ENCODE data around the gene ADARB2. TPM values are rescaled to one million over a fixed set of nuclear protein-coding genes. Genes with fewer than 3 reads are reported as not detected.
"Not testable (repeated sequence)": the region's sequence is repeated elsewhere in the genome, so short reads cannot be mapped to it uniquely, and the experiment has no call there.

The ADARB2 gene
- total RNA-seq, 1 donor from 2014 or later, result 0.11 TPM

- Histone ChIP-seq H3K27ac (replicated peaks) (no peak overlapping the region), H3K27me3 (ENCODE audit: low read depth) (peaks cover 95% of the 10 kb centered on the region), H3K4me3 (no peak overlapping the region), H3K9me3 (replicated peaks) (no peaks in the 10 kb centered on the region), H3K4me1 (no peaks in the 10 kb centered on the region), H3K36me3 (no peaks in the 10 kb centered on the region)
- TF ChIP-seq CTCF (IDR thresholded peaks at IDR 0.05; ENCODE audit: borderline replicate concordance), result no peak
- intact Hi-C loops (cut with micrococcal nuclease), result no loop called here
- no peak for DNase-seq
Observed at GRCh38 chr10:1358860-1359625, 378.3 kb downstream of the ADARB2 start.

GRCh38 chr10:1358147-1358546, 379.2 kb downstream of the ADARB2 start:
- no peak for DNase-seq
- H3K4me1 ChIP-seq, result no peaks in the 10 kb centered on the region
- intact Hi-C loops (cut with micrococcal nuclease), result no loop called here
- H3K27me3 ChIP-seq (ENCODE audit: low read depth), result peaks cover 92% of the 10 kb centered on the region
- H3K9me3 ChIP-seq (replicated peaks), result no peaks in the 10 kb centered on the region
- H3K36me3 ChIP-seq, result no peaks in the 10 kb centered on the region
- H3K27ac ChIP-seq (replicated peaks), result no peak overlapping the region
- H3K4me3 ChIP-seq, result no peak overlapping the region
- no peak for TF ChIP-seq CTCF (IDR thresholded peaks at IDR 0.05; ENCODE audit: borderline replicate concordance)

- Histone ChIP-seq H3K36me3 (no peaks in the 10 kb centered on the region), H3K27ac (replicated peaks) (no peak overlapping the region), H3K27me3 (ENCODE audit: low read depth) (peaks cover 77% of the 10 kb centered on the region), H3K4me3 (no peak overlapping the region), H3K9me3 (replicated peaks) (no peaks in the 10 kb centered on the region), H3K4me1 (no peaks in the 10 kb centered on the region)
- no peak for TF ChIP-seq CTCF (IDR thresholded peaks at IDR 0.05; ENCODE audit: borderline replicate concordance)
- intact Hi-C loops (cut with micrococcal nuclease), result no loop called here
- DNase-seq, result no peak
Observed at GRCh38 chr10:1356349-1356748, 381.0 kb downstream of the ADARB2 start.

- intact Hi-C loops (cut with micrococcal nuclease), result no loop called here
- H3K4me3 ChIP-seq, result no peak overlapping the region
- H3K9me3 ChIP-seq (replicated peaks), result no peaks in the 10 kb centered on the region
- peaks cover 71% of the 10 kb centered on the region for H3K27me3 ChIP-seq (ENCODE audit: low read depth)
- no peaks in the 10 kb centered on the region for H3K4me1 ChIP-seq
- H3K36me3 ChIP-seq, result no peaks in the 10 kb centered on the region
- no peak overlapping the region for H3K27ac ChIP-seq (replicated peaks)
- TF ChIP-seq CTCF (IDR thresholded peaks at IDR 0.05; ENCODE audit: borderline replicate concordance), result no peak
- no peak for DNase-seq
Observed at GRCh38 chr10:1354809-1355710, 382.3 kb downstream of the ADARB2 start.

- DNase-seq; H3K9me3 ChIP-seq (replicated peaks); H3K4me1 ChIP-seq; H3K4me3 ChIP-seq; H3K27ac ChIP-seq (replicated peaks); H3K36me3 ChIP-seq; intact Hi-C loops (cut with micrococcal nuclease): not testable (repeated sequence)
- peaks cover 63% of the 10 kb centered on the region for H3K27me3 ChIP-seq (ENCODE audit: low read depth)
Observed at GRCh38 chr10:1352296-1352695, 385.0 kb downstream of the ADARB2 start.

GRCh38 chr10:1348773-1349050, 388.6 kb downstream of the ADARB2 start:
- Histone ChIP-seq H3K27ac (replicated peaks) (no peak overlapping the region), H3K27me3 (ENCODE audit: low read depth) (peaks cover 36% of the 10 kb centered on the region), H3K36me3 (no peaks in the 10 kb centered on the region), H3K4me1 (no peaks in the 10 kb centered on the region), H3K9me3 (replicated peaks) (no peaks in the 10 kb centered on the region), H3K4me3 (no peak overlapping the region)
- intact Hi-C loops (cut with micrococcal nuclease), result no loop called here
- no peak for DNase-seq
- TF ChIP-seq CTCF (IDR thresholded peaks at IDR 0.05; ENCODE audit: borderline replicate concordance), result no peak

Data from left ventricle myocardium inferior (tissue), 1 donor.